Stimulated activated CD4-positive, alpha-beta T cell treated with anti-CD3 and anti-CD28 coated beads, TNF-alpha, amount 100 ng/mL, for 4 hours (primary cell): ENCODE data around the gene TULP1.
A peak's percentile ranks its signal among the peaks of the same experiment; 100 is the strongest.

Experiments
- DNase-seq, 3 experiments: peaks; one replicate each; pipeline ENCODE4 v3.0.0-alpha.2; 2020; ENCODE audit warnings: low read depth in 3 of 3

The TULP1 gene

DNA sequence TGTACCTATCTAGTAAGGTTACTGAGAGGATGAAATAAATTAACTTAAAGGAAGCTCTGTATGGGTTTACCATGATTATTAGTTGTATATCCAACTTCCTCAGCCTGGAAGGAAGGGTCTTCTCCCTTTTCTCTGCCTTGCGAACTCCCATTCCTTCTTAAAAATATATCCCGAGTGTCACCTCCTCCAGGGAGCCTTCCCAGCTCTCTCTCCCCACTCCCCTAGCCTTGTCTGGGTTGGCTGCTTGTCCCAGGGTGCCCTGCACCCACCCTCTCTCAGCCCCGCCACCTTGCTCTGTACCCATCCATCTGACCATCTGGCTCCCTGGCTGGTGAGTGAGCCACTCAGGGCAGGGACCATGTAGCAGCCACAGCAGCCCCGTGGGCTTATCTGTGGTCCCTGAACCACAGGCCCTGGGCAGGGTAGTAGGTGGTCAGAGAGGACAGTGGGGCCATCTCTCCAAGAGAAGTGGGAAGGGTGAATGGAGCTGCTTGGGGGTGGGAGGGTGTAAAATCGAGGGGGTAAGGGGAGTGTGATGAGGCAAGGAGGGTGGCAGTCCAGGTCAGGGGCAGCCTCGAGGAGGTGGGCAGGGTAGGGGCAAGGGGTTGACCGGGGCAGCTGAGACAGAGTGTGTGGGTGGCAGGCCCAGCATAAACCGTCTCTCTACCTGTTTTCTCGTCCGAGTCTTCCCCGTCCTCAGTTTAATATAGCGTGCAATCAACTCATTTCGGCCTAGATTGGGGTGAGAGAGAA, 28.6 kb downstream of the TULP1 start:
- no peak for DNase-seq

DNA sequence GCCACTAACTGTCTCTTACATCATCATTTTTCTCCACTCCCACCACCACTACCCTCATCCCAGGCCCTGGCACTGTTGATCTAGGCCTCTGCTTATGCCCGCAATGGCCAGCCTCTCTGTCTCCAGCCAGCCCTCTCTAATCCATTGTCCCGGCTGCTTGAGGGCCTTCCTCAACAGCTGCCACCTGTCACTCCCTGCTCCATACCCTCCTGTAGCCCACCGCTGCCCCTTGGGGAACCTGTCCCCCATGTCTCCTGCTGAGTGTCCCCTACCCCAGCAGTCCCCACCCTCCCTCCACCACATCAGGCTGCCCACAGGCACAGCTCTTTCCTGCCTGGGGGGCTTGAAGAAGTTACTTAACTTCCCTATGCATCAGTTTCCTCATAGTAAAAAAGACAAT, 29.2 kb downstream of the TULP1 start:
- DNase-seq = no peak

DNA sequence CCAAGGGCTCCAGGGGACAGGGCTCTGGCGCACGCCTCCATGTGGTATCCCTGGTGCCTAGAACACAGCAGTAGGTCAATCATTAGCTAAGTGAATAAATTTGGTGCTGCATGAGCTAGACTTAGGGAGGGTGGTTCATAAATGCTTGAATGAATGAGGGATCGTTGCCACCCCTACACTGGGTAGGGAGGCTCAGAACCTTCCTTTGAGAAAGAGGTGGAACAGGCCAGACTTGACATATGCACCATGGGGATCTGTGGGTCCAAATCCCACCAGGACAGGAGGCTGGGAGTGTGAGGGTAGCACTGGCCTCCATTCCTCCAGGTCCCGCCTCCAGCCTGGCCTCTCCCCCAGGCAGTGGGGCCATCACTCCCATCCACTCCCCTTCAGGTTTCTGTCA, 29.6 kb downstream of the TULP1 start:
- DNase-seq = no peak

DNA sequence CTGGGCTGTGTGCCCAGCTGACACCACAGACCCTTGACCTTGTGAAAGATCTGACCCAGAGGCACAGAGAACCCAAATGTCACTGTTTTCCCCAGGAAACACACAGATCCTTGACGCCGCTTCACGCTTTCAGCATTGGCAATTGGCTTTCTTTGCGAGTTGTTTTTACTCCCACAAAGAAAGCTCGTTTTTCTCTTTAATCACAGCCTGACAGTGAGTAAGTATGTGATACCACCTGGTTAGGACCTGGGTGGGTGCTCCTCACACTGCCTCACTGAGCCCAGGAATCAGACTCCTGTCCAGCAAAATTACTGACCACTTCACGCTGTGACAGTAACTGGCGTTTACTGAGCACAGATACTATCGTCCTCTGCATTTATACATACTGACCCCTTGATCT, 31.5 kb downstream of the TULP1 start:
- DNase-seq = no peak

DNA sequence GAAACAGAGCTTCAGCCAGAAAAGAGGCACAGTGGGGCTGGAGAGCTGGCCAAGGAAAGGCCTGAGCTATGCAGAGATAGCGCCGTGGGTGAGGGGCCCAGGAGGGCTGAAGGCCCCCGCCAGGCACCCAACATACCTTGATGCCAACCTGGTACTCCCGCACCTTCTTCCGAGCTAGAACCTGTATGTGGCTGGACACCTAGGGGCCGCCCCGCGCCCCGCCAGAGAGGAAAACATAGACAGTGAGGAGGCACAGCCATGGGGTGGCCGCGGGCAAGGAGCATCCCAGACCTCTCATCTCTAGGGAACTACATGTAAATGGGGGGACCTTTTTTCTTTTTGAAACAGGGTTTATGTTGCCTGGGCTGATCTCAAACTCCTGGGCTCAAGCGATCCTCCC, 32.5 kb downstream of the TULP1 start:
- DNase-seq = no peak

DNA sequence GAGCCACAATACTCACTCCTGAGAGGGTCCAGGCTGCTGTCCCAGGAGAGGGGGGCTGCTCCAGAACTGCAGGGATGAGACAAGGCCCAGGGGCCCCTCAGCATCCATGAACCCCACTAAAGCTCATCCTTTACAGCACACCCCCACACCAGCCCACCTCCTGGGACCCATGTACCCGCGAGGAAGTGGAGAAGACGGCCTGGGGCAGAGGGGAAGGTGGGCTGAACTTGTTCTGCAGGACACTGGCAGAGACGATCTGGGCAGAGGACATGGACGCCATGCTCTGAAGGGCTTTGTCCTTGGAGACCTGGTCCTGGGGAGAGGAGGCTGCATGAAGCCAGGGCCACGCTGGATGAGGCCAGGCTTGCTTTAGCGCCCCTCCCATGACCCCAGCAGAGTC, 34.4 kb downstream of the TULP1 start:
- no peak for DNase-seq

DNA sequence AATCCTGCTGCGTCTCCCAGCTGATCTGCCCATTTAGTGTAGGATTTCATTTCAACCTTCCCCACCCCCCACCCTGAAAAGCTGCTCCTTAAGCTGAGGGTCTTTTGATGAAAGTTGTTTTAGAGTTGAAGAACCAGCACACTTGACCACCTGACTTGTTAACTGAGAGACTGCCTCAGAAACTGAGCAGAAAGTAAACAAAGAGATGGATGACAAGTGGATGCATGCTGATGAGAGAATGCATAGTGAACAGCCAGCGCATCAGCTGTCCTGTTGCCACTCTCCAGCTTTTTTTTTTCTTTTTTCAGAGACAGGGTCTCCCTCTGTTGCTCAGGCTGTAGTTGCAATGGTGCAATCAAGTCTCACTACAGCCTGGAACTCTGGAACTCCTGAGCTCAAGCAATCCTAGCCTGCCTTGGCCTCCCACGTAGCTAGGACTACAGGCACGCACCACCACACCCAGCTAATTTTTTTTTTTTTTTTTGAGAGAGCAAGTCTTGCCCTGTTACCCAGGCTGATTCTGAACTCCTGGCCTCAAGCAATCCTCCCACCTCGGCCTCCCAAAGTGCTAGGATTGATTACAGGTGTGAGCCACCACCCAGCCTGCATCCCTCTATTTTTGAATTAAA, 35.0 kb downstream of the TULP1 start:
- DNase-seq = no peak

DNA sequence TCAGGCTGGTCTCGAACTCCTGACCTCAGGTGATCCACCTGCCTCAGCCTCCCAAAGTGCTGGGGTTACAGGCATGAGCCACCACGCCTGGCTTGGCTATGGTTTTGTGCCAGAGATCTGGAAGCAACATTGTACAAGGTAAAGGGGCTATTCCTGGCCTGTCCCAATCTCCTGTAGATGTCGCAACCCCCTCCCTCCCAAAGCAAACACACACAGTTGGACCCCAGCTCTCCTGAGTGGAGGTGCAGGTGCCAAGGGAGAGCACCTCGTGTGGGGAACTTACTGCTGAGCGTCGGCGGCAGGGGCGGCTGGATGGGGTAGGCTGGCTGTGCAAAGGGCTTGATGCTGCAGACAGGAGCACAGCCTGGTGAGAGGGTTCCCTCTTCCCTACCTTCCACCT, 35.7 kb downstream of the TULP1 start:
- no peak for DNase-seq

DNA sequence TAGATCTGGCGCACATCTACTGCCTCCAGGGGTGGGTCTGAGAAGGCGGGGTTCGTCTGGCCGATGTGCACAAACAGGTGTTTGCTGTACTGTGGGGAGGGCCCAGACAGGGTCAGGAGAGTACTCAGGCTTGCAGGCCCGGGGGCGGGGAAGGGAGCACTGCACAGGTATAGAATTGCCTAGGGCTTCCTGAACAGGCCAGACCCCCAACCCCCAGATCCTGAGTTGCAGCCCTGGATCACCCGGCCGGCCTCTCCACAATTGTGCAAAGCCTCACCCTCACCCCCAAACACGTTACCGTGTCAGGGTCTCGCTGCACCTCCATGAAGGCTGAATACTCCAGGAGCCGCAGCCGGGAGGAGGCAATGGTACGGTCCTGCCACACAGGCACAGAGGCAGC, 36.7 kb downstream of the TULP1 start:
- no peak for DNase-seq

DNA sequence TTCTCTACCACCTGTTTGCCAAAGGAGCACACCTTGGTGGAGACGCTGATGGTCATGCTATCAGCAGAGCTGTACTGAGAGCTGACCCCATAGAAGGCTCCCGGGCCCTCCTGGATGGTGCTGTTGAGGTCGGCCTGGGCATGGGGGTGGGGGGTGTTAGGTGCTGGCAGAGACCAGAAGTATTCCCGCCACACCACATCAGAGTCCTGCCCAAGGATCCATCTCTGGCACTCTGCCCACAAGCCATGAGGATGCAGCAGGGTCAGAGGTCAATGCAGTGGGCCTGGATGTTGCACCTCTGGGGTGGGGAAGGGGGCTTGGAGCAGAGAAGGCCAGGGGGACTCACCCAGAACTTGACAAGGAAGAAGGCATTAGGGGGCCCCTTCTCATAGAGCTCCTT, 37.1 kb downstream of the TULP1 start:
- DNase-seq = no peak

DNA sequence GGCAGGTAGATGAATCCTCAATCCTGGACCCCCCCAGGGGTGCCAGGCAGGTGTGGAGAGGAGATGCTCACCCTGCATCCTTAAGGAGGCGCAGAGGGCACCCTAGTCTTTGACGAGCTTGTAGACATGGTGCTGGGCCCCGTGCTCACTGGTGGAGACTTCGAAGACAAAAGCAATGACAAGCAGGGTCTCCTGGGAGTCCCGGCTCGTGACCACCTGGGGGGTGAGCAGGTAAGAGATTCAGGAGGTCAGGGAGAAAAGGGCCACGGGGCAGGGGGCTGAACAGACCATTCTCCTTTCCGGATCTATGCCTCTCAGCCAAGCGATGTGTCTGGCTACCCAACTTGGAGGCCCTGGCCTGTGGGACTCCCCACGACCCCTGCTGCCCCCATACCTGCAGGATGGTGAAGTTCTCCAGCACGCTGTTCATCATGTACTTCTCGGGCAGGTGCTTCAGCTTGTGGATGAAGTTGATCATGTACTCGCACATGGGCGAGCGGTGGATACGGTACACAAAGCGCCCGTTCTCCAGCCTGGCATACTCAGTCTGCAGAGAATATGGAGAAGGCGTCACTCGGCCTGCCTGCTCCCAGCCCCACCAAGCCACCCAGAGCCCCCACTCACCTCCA, 37.6 kb downstream of the TULP1 start:
- DNase-seq = no peak

DNA sequence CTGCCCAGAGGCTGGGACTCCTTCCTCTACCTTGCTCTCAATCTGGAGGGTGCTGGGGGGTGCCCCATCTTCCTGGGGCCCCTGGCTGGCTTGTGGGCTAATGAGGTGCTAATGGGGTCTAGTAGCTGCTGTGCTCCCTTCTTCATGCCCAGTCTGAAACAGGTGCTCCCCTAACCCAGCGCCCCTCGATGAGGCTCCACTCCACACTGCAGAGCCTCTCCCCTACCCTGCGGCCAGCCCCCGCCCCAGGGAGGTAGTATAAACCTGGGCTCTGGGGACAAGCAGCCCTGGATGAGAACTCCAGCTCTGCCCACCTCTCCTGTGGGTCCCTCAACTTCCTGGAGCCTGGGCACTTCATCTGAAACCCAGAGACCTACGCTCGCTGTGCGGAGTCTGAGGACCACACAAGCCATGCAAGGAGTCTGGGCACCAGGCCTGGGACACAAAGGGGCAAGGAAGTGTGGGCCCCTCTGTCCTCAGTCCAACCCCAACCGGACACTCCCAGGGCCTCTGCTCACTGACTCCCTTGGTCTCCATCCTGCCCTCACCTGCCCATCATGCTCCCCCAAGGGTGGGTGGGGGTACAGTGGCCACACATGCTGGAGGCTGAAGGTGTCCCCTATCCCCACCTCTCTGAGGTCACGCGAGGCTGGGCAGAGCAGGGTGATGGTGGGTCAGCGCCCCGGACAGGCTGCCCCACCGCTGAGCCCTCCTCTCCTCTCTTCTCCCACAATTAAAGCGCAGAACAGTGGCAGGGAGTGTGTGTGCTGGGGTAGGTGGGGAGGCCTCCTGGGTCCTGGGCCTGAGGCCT, 38.4 kb downstream of the TULP1 start:
- no peak for DNase-seq

DNA sequence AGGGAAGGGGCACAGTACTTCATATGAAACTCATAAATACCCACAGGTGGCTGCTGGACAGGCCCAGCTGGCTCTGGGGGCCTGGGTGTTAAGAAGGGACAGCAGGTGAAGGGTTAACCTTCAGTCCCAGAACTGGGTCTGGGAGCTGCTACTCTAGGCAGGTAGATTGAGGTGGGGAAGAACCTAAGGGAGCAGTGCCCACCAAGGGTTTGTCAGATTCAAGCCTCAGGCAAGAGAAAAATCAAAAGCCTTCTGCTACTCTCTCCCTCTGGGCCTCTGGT, 38.9 kb downstream of the TULP1 start:
- DNase-seq = no peak

DNA sequence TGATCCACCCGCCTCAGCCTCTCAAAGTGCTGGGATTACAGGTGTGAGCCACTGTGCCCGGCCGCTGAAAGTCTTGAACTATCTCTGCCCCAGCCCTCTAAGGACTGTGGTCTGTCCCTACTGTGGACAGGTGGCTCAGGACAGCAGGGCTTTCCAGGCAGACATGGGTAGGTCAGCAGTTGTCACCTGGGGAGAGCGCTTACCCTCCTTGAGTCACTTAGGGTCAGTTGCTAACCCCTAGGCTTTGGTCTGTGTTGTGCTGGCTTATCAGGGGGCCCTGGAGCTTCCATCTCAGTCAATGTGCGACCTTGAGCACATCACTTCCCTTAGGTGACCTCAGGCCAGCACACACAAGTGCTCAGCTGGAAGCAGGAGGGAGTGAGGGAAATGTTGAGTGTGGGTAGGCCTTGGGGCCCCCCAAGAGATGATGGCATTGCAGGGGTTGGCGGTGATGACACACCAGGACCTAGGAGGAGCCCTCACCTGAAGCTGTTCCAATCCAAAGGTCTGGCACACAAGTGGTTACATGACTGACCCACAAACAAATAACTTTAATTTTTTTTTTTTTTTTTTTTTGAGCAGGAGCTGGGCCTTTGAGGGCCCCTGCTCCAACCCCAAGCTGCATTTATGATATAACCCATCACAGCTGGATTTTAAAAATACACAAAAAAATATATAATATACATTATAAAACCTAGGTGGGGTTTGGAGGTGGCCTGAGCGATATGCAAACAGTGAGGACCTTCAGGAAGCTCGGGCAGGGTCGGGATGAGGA, 39.4 kb downstream of the TULP1 start:
- DNase-seq = no peak

DNA sequence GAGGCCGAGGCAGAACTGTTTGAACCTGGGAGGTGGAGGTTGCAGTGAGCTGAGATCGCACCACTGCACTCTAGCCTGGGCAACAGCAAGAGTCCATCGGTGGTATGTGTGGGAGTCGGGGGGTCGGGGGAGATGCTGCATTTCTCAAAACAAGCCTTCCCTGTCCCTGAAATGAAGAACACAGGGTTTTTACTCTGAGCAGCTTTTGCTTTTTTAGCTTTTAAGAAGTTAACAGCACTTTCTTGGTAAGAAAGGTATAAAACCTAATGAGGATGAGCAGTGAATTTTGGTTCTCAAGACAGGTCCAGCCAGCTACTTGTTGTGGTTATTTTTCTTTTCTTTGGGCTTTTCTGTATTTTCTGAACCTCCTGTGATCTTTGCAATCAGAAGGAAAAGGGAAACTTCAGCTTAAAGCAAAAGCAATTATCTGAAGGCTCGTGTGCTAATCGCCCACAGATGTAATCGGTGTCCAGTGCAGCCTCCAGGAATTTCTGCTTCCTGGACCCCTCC, 40.8 kb downstream of the TULP1 start:
- DNase-seq = no peak

DNA sequence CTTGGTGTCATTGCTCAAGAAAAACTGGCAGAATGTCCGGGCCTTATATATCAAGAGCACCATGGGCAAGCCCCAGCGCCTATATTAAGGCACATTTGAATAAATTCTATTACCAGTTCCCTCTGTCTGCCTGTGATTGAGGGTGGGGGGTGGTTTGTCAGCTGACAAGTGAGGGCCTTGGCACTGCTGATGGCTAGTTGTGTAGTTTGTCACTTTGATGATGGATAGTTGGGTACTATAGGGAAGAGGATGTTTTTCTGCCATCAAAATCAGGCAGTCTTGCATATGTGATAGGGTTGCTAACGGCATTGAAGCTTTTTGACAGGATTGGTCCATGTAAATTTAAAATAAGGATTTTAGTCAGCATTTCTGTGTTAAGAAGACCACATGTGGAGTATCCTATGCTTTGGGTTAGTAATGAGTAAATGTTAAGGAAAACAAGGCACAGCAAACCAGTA, 42.0 kb downstream of the TULP1 start:
- DNase-seq = no peak

DNA sequence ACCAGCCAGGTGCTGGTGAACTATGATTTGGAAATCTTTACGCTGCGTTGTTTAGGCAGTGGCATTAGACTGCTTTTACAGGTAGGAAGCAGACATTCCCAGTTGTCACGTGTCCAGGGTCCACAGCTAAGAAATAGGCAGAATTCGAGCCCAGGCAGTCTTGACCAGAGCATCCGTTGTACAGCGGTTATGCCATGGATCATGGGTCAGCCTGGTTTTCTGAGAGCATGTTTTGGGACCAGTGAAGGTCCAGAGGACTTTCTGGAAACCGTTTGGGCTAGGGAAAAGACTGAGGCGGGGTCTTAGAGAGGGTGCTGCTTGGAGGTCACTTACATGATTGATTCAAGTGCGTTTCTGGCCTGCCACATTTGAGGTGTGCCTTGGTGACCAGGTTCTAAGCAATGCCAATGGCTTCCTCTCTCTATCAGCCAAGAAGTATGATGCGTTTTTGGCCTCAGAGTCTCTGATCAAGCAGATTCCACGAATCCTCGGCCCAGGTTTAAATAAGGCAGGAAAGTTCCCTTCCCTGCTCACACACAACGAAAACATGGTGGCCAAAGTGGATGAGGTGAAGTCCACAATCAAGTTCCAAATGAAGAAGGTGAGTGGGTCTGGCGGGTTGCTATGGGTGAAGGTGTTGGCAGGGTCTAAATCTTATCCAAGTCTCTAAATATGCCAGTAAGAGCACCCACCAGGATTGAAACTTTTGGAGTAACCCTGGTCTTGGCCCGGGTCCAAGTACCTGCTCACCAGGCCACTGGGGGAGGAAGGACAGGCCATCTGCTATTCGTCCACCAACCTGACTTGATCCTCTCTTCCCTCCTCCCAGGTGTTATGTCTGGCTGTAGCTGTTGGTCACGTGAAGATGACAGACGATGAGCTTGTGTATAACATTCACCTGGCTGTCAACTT, 42.7 kb downstream of the TULP1 start:
- no peak for DNase-seq

DNA sequence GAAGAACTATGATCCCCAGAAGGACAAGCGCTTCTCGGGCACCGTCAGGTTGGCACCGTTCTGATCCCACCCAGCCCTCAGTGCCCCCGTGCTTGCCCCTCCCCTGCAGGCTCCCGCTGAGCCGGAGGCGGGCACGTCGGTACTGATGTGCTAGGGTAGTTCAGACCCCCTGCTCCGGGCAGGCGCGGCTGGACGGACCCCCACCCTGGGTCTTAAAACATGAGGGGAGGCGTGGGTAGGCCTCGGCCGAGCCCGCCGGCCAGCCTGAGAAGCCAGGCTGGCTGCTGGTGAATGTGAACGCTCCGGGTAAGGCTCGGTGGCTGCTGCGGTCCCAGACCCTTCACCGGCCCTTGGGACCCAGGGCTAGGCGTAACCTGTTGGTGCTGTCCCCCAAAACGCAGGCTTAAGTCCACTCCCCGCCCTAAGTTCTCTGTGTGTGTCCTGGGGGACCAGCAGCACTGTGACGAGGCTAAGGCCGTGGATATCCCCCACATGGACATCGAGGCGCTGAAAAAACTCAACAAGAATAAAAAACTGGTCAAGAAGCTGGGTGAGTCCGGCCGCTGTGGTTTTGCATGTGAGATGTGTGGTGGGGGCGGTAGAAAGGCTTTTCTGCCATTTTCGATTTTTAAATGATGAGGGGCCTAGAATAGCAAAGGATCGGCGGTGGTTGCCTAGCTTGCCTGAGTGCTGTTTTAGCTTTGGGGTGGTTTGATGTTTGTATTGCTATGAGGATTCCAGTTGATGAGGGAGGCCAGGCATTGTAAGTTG, 43.5 kb downstream of the TULP1 start:
- peak in 1 of 3 experiments; percentile 37 for DNase-seq

DNA sequence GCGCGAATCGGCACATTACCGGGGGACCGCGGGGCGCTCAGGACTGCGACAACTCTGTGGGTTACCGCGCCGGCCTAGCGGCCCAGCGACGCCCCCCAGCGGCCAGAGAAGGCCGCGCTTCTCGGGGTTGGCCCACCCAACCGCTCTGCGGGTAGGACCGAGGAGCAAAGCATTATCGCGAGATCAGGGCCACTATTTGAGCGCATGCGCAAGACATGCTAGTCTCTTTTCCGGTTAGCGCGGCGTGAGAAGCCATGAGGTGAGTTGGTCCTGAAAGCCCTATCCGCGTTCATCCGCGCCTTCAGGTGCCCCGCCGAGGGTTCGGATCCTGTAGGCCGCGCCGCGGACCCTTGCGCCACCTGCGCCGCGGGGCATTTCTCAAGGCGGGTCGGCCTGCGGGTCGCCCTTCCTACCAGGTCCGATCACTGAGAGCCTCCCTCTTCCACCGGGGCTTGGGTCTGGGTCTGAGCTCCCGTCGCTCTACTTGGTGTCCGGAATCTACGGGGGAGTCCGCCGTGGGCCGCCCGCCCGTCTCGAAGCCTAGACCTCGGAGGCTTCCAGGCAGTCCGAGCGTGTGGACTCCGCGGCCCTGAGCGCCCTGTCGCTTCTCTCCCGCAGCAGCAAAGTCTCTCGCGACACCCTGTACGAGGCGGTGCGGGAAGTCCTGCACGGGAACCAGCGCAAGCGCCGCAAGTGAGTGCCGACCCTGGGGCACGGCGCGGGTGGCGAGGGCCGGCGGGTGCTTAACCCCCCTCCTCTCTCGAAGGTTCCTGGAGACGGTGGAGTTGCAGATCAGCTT, 44.3 kb downstream of the TULP1 start, which contains the start of gene RPL10A:
Gene RPL10A, plus strand, starts transcription at position 221 of the 799 bp plus-strand sequence. Its CDS starts 34 bp downstream, at position 255.
- DNase-seq = peak; percentile 92 to 94 (median 92)
